Lung microvascular endothelial cell (primary cell): ENCODE results near the gene CACNA1B. TPM values are rescaled to one million over a fixed set of nuclear protein-coding genes. Genes with fewer than 3 reads are reported as not detected.
"Not testable (repeated sequence)": the region's sequence is repeated elsewhere in the genome, so short reads cannot be mapped to it uniquely, and the experiment has no call there.

Experiments used
- DNase-seq, 2 donors: peaks; one replicate each; pipeline versions ENCODE4 v3.0.0 to v3.0.0-alpha.2; 2010; ENCODE audit warnings: low read depth in 2 of 2
- total RNA-seq: library from RNA; depleted of rRNA; stranded (reverse); fragments of >200 nt; gene quantifications from 2 replicates; pipeline ENCODE4 v1.2.1, GENCODE V29; 2014

CACNA1B gene
- total RNA-seq, 1 donor from 2014 or later = under 0.01 TPM

GRCh38 chr9:137865581-137866145, 11.9 kb upstream of the CACNA1B start:
- no peak for DNase-seq

- DNase-seq = no peak
Observed at GRCh38 chr9:137866226-137867141, 11.1 kb upstream of the CACNA1B start.

- DNase-seq = no peak
Observed at GRCh38 chr9:137870432-137870831, 7.2 kb upstream of the CACNA1B start.

- no peak for DNase-seq
Observed at GRCh38 chr9:137872296-137872695, 5.3 kb upstream of the CACNA1B start.

- no peak for DNase-seq
Observed at GRCh38 chr9:137873408-137873807, 4.2 kb upstream of the CACNA1B start.

GRCh38 chr9:137873858-137874362, 3.7 kb upstream of the CACNA1B start:
- no peak for DNase-seq

- no peak for DNase-seq
Observed at GRCh38 chr9:137875354-137875753, 2.2 kb upstream of the CACNA1B start.

GRCh38 chr9:137875846-137876245, 1.7 kb upstream of the CACNA1B start:
- DNase-seq = no peak

GRCh38 chr9:137876269-137876668, 1.3 kb upstream of the CACNA1B start:
- DNase-seq = no peak

GRCh38 chr9:137876781-137877386, 698 bp upstream of the CACNA1B start:
- no peak for DNase-seq

GRCh38 chr9:137878146-137878941, 762 bp downstream of the CACNA1B start:
- DNase-seq = peak; percentile 27 to 57

GRCh38 chr9:137879052-137879451, 1.5 kb downstream of the CACNA1B start:
- no peak for DNase-seq

- no peak for DNase-seq
Observed at GRCh38 chr9:137879566-137880150, 2.1 kb downstream of the CACNA1B start.

GRCh38 chr9:137880160-137880975, 2.8 kb downstream of the CACNA1B start:
- no peak for DNase-seq

- no peak for DNase-seq
Observed at GRCh38 chr9:137880976-137881530, 3.5 kb downstream of the CACNA1B start.

- DNase-seq = no peak
Observed at GRCh38 chr9:137881591-137882505, 4.3 kb downstream of the CACNA1B start.

- no peak for DNase-seq
Observed at GRCh38 chr9:137882506-137882821, 4.9 kb downstream of the CACNA1B start.

- DNase-seq = not testable (repeated sequence)
Observed at GRCh38 chr9:137883977-137884376, 6.4 kb downstream of the CACNA1B start.

- not testable (repeated sequence) for DNase-seq
Observed at GRCh38 chr9:137884547-137884946, 7.0 kb downstream of the CACNA1B start.
